CD14-positive monocyte (primary cell): ENCODE data around the gene WDSUB1. TPM values are rescaled to one million over a fixed set of nuclear protein-coding genes. Genes with fewer than 3 reads are reported as not detected.

Experiments used
- DNase-seq, 3 donors: peaks; one replicate each; pipeline ENCODE4 v3.0.0-alpha.2; 2011 to 2022
- H2AFZ ChIP-seq: 2 replicates; pipeline ENCODE4 v1.6.0; 2012; ENCODE audit warnings: mild to moderate bottlenecking, low read depth, low read length, inconsistent platforms; ENCODE audit not compliant: insufficient read depth, poor library complexity, severe bottlenecking
- H3K27ac ChIP-seq, 2 donors: 1 replicate in 1 of 2; 2 replicates in 1 of 2; pipeline ENCODE4 v1.5.1; 2012 to 2013; ENCODE audit warnings: low read length in 2 of 2, control low read depth in 1 of 2, inconsistent platforms in 1 of 2, low read depth in 1 of 2, mild to moderate bottlenecking in 1 of 2
- H3K27me3 ChIP-seq, 2 donors: one replicate each; pipeline versions ENCODE4 v1.6.0 to v1.6.1; 2011 to 2013; ENCODE audit warnings: low read length in 2 of 2; ENCODE audit not compliant: control insufficient read depth in 2 of 2, insufficient read depth in 2 of 2
- H3K36me3 ChIP-seq, 2 donors: replicated peaks in 1 of 2; 1 replicate in 1 of 2; 2 replicates in 1 of 2; pipeline versions ENCODE4 v1.5.1 to v1.6.1; 2012 to 2013; ENCODE audit warnings: low read length in 2 of 2, control low read depth in 1 of 2, inconsistent platforms in 1 of 2, mild to moderate bottlenecking in 1 of 2; ENCODE audit not compliant: insufficient read depth in 2 of 2, control insufficient read depth in 1 of 2
- H3K4me1 ChIP-seq, 2 donors: 1 replicate in 1 of 2; 2 replicates in 1 of 2; pipeline versions ENCODE4 v1.5.1 to v1.6.1; 2012 to 2013; ENCODE audit warnings: low read length in 2 of 2, control low read depth in 1 of 2, inconsistent platforms in 1 of 2, mild to moderate bottlenecking in 1 of 2, moderate library complexity in 1 of 2; ENCODE audit not compliant: insufficient read depth in 2 of 2, control insufficient read depth in 1 of 2
- H3K4me2 ChIP-seq: replicated peaks from 2 replicates; pipeline ENCODE3; 2012; ENCODE audit warnings: low read length, moderate library complexity, mild to moderate bottlenecking; ENCODE audit not compliant: poor library complexity, severe bottlenecking; ENCODE audit errors: extremely low read depth
- H3K4me3 ChIP-seq, 3 experiments: fragments of 200-600 bp in 1 of 3; sonication (generic) in 1 of 3; replicated peaks in 1 of 3; 1 replicate in 2 of 3; 2 replicates in 1 of 3; pipeline ENCODE4 v1.5.1; 2011 to 2013; ENCODE audit warnings: low read length in 3 of 3, mild to moderate bottlenecking in 3 of 3, control low read depth in 2 of 3, low read depth in 2 of 3, inconsistent platforms in 1 of 3, moderate library complexity in 1 of 3
- H3K79me2 ChIP-seq: 2 replicates; pipeline ENCODE4 v1.6.0; 2012; ENCODE audit warnings: mild to moderate bottlenecking, control low read depth, inconsistent platforms, low read length, moderate library complexity; ENCODE audit not compliant: insufficient read depth
- H3K9ac ChIP-seq: 2 replicates; pipeline ENCODE4 v1.6.0; 2017; ENCODE audit warnings: low read length, mild to moderate bottlenecking; ENCODE audit not compliant: insufficient read depth, poor library complexity, severe bottlenecking
- H3K9me3 ChIP-seq, 2 donors: replicated peaks in 1 of 2; 1 replicate in 1 of 2; 2 replicates in 1 of 2; pipeline versions ENCODE4 v1.5.1 to v1.6.1; 2012 to 2013; ENCODE audit warnings: low read length in 2 of 2, control low read depth in 1 of 2; ENCODE audit not compliant: control insufficient read depth in 1 of 2, insufficient read depth in 1 of 2
- H4K20me1 ChIP-seq: 2 replicates; pipeline ENCODE4 v1.6.0; 2012; ENCODE audit warnings: mild to moderate bottlenecking, low read length, control low read depth, moderate library complexity; ENCODE audit not compliant: insufficient read depth
- H3K27ac Mint-ChIP-seq, 7 donors: one replicate each; pipeline ENCODE4 v1.8.0; 2020; ENCODE audit warnings: mild to moderate bottlenecking in 7 of 7, mixed read lengths in 7 of 7, moderate library complexity in 6 of 7, inconsistent platforms in 2 of 7
- H3K27me3 Mint-ChIP-seq, 3 donors: one replicate each; pipeline ENCODE4 v1.8.0; 2021 to 2022; ENCODE audit warnings: low read depth in 3 of 3, mild to moderate bottlenecking in 3 of 3, mixed read lengths in 3 of 3, moderate library complexity in 3 of 3, inconsistent platforms in 1 of 3
- H3K36me3 Mint-ChIP-seq, 2 donors: one replicate each; pipeline ENCODE4 v1.8.0; 2020; ENCODE audit warnings: mixed read lengths in 2 of 2, inconsistent platforms in 1 of 2, mild to moderate bottlenecking in 1 of 2
- H3K4me1 Mint-ChIP-seq: one replicate; pipeline ENCODE4 v1.8.0; 2020; ENCODE audit warnings: mild to moderate bottlenecking, mixed read lengths
- H3K4me3 Mint-ChIP-seq, 2 donors: one replicate each; pipeline ENCODE4 v1.8.0; 2020; ENCODE audit warnings: mild to moderate bottlenecking in 2 of 2, mixed read lengths in 2 of 2, moderate library complexity in 1 of 2
- H3K9me3 Mint-ChIP-seq, 7 donors: one replicate each; pipeline ENCODE4 v1.8.0; 2020 to 2022; ENCODE audit warnings: mixed read lengths in 7 of 7, mild to moderate bottlenecking in 6 of 7, moderate library complexity in 6 of 7, inconsistent platforms in 2 of 7
- CTCF ChIP-seq: fragments of 200-600 bp; IDR thresholded peaks from one replicate; pipeline ENCODE4 v1.8.0; 2022; ENCODE audit warnings: antibody characterized with exemption, mild to moderate bottlenecking
- WGBS: methylation state at CpG from one replicate; pipeline ENCODE4 v1.1.5; 2013; ENCODE audit warnings: missing lambda C conversion rate; ENCODE audit not compliant: insufficient coverage; 5-methylcytosine and 5-hydroxymethylcytosine counted together
- intact Hi-C, 2 donors: fragments of 100-400 bp; cut with micrococcal nuclease; formaldehyde crosslinking; loops; one replicate each; pipeline versions ENCODE4 v1.15.0 to v1.15.1; 2023
- polyA plus RNA-seq, 3 donors: library from polyadenylated mRNA; depleted of rRNA in 1 of 3; unstranded in 2 of 3; stranded (reverse) in 1 of 3; fragments of 300-500 nt in 2 of 3; fragments of >200 nt in 1 of 3; fragmentation: Illumina TruSeq in 2 of 3; gene quantifications; 1 replicate in 2 of 3; 2 replicates in 1 of 3; pipeline ENCODE4 v1.2.3, GENCODE V29; 2012 to 2021

Gene WDSUB1
- polyA plus RNA-seq, 3 donors, result 9.4 to 17.8 (median 10.1) TPM

- no peaks in the 10 kb centered on the region for H4K20me1 ChIP-seq
- H3K4me1 ChIP-seq, result peaks cover 23 to 25% of the 10 kb centered on the region in 2 donors
- intact Hi-C loops, result no loop called here
- H3K9me3 Mint-ChIP-seq, result no peaks in the 10 kb centered on the region
- H3K36me3 Mint-ChIP-seq, result no peaks in the 10 kb centered on the region
- no peak overlapping the region for H2AFZ ChIP-seq
- no peaks in the 10 kb centered on the region for H3K27me3 ChIP-seq
- H3K36me3 ChIP-seq, result no peaks in the 10 kb centered on the region
- H3K9ac ChIP-seq, result no peak overlapping the region
- no peak overlapping the region for H3K4me3 Mint-ChIP-seq
- no peaks in the 10 kb centered on the region for H3K27me3 Mint-ChIP-seq
- peaks cover 24% of the 10 kb centered on the region for H3K4me1 Mint-ChIP-seq
- no peak overlapping the region for H3K4me2 ChIP-seq
- no peak overlapping the region for H3K27ac ChIP-seq
- TF ChIP-seq CTCF, result no peak
- DNase-seq, result no peak
- H3K79me2 ChIP-seq, result no peaks in the 10 kb centered on the region
- H3K9me3 ChIP-seq, result no peaks in the 10 kb centered on the region
- no peak overlapping the region for H3K27ac Mint-ChIP-seq
- 96% methylated on average over 4 of the region's 6 CpGs for WGBS
- H3K4me3 ChIP-seq, result no peak overlapping the region
Observed at GRCh38 chr2:159195697-159196096, 90.8 kb downstream of the WDSUB1 start.

- Mint-ChIP-seq H3K4me1 (peaks cover 24% of the 10 kb centered on the region), H3K4me3 (no peak overlapping the region), H3K9me3 (no peaks in the 10 kb centered on the region), H3K36me3 (no peaks in the 10 kb centered on the region), H3K27me3 (no peaks in the 10 kb centered on the region), H3K27ac (no peak overlapping the region)
- Histone ChIP-seq H3K9ac (no peak overlapping the region), H2AFZ (no peak overlapping the region), H3K4me3 (no peak overlapping the region), H4K20me1 (no peaks in the 10 kb centered on the region), H3K4me1 (peaks cover 23 to 25% of the 10 kb centered on the region in 2 donors), H3K27ac (no peak overlapping the region), H3K27me3 (no peaks in the 10 kb centered on the region), H3K9me3 (no peaks in the 10 kb centered on the region), H3K36me3 (no peaks in the 10 kb centered on the region), H3K4me2 (no peak overlapping the region), H3K79me2 (no peaks in the 10 kb centered on the region)
- no peak for TF ChIP-seq CTCF
- intact Hi-C loops, result no loop called here
- no peak for DNase-seq
- 100% methylated on average over 9 of the region's 10 CpGs for WGBS
Observed at GRCh38 chr2:159194241-159194640, 92.3 kb downstream of the WDSUB1 start.
